Measurements from ENCODE around the gene TBX5. TPM values are rescaled to one million over a fixed set of nuclear protein-coding genes. Genes with fewer than 3 reads are reported as not detected.

TBX5 gene
- total RNA-seq, 6 experiments from 2014 or later = not detected

DNA sequence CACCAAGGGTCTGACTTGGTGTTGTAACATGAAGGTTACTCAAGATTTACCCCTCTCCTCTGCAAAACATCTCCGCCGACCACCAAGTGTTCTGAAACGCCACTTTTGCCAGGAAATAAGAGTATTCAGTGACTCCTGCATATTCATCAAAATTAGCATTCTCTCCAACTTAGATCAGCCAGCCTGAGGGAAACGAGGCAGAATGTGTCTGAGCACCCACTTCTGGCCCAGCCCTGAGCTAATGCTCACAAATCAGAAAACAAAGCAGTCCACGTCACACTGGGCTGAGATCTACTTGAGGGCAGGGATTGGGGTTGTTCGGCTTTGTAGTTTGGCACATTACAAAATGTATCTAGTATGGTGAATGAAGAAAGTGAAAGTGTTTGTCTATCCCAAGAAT, 64.3 kb downstream of the TBX5 start:
- Histone ChIP-seq H3K4me1 (no peaks in the 10 kb centered on the region), H3K4me3 (no peak overlapping the region), H3K27ac (no peak overlapping the region), H3K9me3 (no peaks in the 10 kb centered on the region), H3K36me3 (no peaks in the 10 kb centered on the region), H3K27me3 (no peaks in the 10 kb centered on the region)
- no peak for ATAC-seq
- intact Hi-C loops (cut with DNase I) = no loop called here
- no peak for TF ChIP-seq CTCF (IDR thresholded peaks at IDR 0.05)
- TF ChIP-seq POLR2A (IDR thresholded peaks at IDR 0.05) = no peak
- 73% methylated on average over 5 of the region's 6 CpGs for WGBS (ENCODE audit: insufficient coverage, low coverage, low lambda C conversion rate, missing lambda C conversion rate)
- no peak for DNase-seq

GRCh38 chr12:114340231-114340630, 65.7 kb downstream of the TBX5 start:
- no peaks in the 10 kb centered on the region for H3K9me3 ChIP-seq
- intact Hi-C loops (cut with DNase I) = no loop called here
- no peak for TF ChIP-seq POLR2A (IDR thresholded peaks at IDR 0.05)

DNA sequence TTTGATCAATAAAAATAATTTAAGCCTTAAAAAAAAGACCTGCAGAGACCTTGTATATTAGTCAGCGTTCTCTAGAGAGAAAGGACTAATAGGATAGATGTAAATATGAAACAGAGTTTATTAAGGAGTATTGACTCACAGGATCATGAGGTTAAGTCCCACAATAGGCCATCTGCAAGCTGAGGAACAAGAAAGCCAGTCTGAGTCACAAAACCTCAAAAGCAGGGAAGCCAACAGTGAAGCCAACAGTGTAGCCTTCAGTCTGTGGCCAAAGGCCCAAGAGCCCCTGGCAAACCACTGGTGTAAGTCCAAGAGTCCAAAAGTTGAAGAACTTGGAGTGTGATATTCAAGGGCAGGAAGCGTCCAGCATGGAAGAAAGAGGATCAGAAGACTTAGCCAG, 66.3 kb downstream of the TBX5 start:
- H3K36me3 ChIP-seq = no peaks in the 10 kb centered on the region
- no peak overlapping the region for H3K27ac ChIP-seq
- no peak overlapping the region for H3K4me3 ChIP-seq
- TF ChIP-seq CTCF (IDR thresholded peaks at IDR 0.05) = no peak
- no peak for TF ChIP-seq POLR2A (IDR thresholded peaks at IDR 0.05)
- H3K4me1 ChIP-seq = no peaks in the 10 kb centered on the region
- DNase-seq = no peak
- H3K9me3 ChIP-seq = no peaks in the 10 kb centered on the region
- ATAC-seq = no peak
- no peaks in the 10 kb centered on the region for H3K27me3 ChIP-seq
- intact Hi-C loops (cut with DNase I) = no loop called here
- WGBS (ENCODE audit: insufficient coverage, low coverage, low lambda C conversion rate, missing lambda C conversion rate) = 41% methylated on average over 2 of the region's 2 CpGs

More at GRCh38 chr12:114340231-114340630, 65.7 kb downstream of the TBX5 start:
- no peaks in the 10 kb centered on the region for H3K36me3 ChIP-seq
- ATAC-seq (no peak), DNase-seq (no peak)
- H3K27me3 ChIP-seq = no peaks in the 10 kb centered on the region
- no peak overlapping the region for H3K27ac ChIP-seq
- H3K4me3 ChIP-seq = no peak overlapping the region
- no peaks in the 10 kb centered on the region for H3K4me1 ChIP-seq
- 34% methylated on average over 3 of the region's 3 CpGs for WGBS (ENCODE audit: insufficient coverage, low coverage, low lambda C conversion rate, missing lambda C conversion rate)

- 14% methylated on average over 4 of the region's 5 CpGs for WGBS (ENCODE audit: insufficient coverage, low coverage, low lambda C conversion rate, missing lambda C conversion rate)
- Histone ChIP-seq H3K27me3 (no peaks in the 10 kb centered on the region), H3K4me1 (no peaks in the 10 kb centered on the region), H3K36me3 (no peaks in the 10 kb centered on the region), H3K9me3 (no peaks in the 10 kb centered on the region), H3K4me3 (no peak overlapping the region), H3K27ac (no peak overlapping the region)
- no peak for DNase-seq
- TF ChIP-seq POLR2A (IDR thresholded peaks at IDR 0.05) (no peak), CTCF (IDR thresholded peaks at IDR 0.05) (no peak)
- ATAC-seq = no peak
- intact Hi-C loops (cut with DNase I) = no loop called here
Observed at GRCh38 chr12:114335607-114336006, 70.3 kb downstream of the TBX5 start.

GRCh38 chr12:114334395-114334794, 71.5 kb downstream of the TBX5 start:
- Histone ChIP-seq H3K27me3 (no peaks in the 10 kb centered on the region), H3K36me3 (no peaks in the 10 kb centered on the region), H3K4me1 (no peaks in the 10 kb centered on the region), H3K27ac (no peak overlapping the region), H3K9me3 (no peaks in the 10 kb centered on the region), H3K4me3 (no peak overlapping the region)
- no peak for DNase-seq
- TF ChIP-seq CTCF (IDR thresholded peaks at IDR 0.05) = no peak
- TF ChIP-seq POLR2A (IDR thresholded peaks at IDR 0.05) = no peak
- intact Hi-C loops (cut with DNase I) = no loop called here
- 58% methylated on average over 5 of the region's 5 CpGs for WGBS (ENCODE audit: insufficient coverage, low coverage, low lambda C conversion rate, missing lambda C conversion rate)
- ATAC-seq = no peak

Measured in right lobe of liver (tissue), 6 donors.